Measurements from ENCODE around the gene KIFC1. TPM values are rescaled to one million over a fixed set of nuclear protein-coding genes. Genes with fewer than 3 reads are reported as not detected.

The KIFC1 gene
- polyA plus RNA-seq, 1 of the 3 experiments (the other 2 are of a cell fraction), result 35.9 TPM

DNA sequence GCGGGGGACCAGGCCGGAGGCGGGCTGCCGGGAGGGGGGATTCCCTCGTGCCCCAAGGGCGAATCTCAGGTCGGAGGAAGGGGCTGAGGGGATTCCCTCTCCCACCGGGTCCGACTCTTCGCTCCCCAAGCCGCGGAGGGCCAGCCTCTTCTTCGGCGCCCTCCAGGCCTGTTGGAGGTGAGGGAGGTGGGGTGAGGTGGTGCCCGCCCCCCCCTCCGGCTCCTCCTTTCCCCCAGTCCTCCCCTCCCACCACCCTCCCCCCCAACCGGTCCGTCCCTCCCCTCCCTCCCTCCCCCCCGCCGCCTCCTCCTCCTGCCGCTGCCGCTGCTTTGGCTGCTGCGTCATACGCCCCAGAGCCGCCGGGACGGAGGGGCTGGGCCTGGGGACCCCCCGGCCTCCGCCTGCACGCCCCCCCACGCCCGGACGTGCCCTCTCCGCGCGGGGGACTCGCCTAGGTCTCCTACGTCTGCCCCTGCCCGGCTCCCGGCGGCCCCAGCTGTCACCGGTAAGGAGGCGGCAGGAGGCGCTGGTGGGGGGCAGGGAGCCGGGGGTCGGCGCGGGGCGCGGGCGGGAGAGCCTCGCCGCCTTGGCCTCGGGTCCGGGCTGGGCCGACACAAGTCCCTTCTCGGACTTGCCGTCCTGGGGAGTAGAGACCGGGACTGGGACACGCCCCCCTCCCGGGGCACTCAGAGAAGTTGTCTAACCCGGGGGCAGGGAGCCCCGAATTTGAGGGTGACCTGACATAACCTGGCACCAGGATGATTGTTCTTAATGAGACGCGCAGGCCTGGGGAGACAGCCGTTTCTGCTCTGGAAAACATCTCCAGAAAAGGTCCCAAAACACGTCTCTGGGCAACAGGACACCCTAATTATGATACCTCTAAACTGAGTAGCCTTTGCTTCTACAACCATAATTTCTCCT lies 19.3 kb downstream of the KIFC1 start, which contains the start of gene PHF1:
TSS of gene PHF1 (plus strand) at position 304 of the 921 bp plus-strand sequence. CDS start 1,250 bp downstream, outside the sequence.
- no peaks in the 10 kb centered on the region for H3K9me3 ChIP-seq
- TF ChIP-seq POLR2AphosphoS5 (IDR thresholded peaks at IDR 0.05; ENCODE audit: low read depth, low read length), result peak; percentile 6; the same call in 1 of the 2 replicates
- no peak for TF ChIP-seq EP300 (IDR thresholded peaks at IDR 0.05; ENCODE audit: borderline replicate concordance in 1 of 2, low read depth in 1 of 2, low read length in 1 of 2)
- TF ChIP-seq, protein P1, sequence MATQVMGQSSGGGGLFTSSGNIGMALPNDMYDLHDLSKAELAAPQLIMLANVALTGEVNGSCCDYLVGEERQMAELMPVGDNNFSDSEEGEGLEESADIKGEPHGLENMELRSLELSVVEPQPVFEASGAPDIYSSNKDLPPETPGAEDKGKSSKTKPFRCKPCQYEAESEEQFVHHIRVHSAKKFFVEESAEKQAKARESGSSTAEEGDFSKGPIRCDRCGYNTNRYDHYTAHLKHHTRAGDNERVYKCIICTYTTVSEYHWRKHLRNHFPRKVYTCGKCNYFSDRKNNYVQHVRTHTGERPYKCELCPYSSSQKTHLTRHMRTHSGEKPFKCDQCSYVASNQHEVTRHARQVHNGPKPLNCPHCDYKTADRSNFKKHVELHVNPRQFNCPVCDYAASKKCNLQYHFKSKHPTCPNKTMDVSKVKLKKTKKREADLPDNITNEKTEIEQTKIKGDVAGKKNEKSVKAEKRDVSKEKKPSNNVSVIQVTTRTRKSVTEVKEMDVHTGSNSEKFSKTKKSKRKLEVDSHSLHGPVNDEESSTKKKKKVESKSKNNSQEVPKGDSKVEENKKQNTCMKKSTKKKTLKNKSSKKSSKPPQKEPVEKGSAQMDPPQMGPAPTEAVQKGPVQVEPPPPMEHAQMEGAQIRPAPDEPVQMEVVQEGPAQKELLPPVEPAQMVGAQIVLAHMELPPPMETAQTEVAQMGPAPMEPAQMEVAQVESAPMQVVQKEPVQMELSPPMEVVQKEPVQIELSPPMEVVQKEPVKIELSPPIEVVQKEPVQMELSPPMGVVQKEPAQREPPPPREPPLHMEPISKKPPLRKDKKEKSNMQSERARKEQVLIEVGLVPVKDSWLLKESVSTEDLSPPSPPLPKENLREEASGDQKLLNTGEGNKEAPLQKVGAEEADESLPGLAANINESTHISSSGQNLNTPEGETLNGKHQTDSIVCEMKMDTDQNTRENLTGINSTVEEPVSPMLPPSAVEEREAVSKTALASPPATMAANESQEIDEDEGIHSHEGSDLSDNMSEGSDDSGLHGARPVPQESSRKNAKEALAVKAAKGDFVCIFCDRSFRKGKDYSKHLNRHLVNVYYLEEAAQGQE (IDR thresholded peaks at IDR 0.05; ENCODE audit: low read depth, low read length), result no peak
- TF ChIP-seq MXI1 (IDR thresholded peaks at IDR 0.05; ENCODE audit: low read depth, low read length), result 0 out of 2 replicates have a peak, but pooled peaks have one; percentile 3
- TF ChIP-seq CTCF (IDR thresholded peaks at IDR 0.05), result 0 out of 2 replicates have a peak, but pooled peaks have one; percentile 19
- 0 out of 2 replicates have a peak, but pooled peaks have one; percentile 20 for TF ChIP-seq SIN3A (IDR thresholded peaks at IDR 0.05; ENCODE audit: borderline replicate concordance, low read depth, low read length)
- peak; percentile 94 for DNase-seq
- WGBS (ENCODE audit: low lambda C conversion rate), result 3% methylated on average over 28 of the region's 67 CpGs
- ChIA-PET CTCF (interaction anchor here (0.9 to 3.1 kb wide), 5 partner anchors 14 to 134 kb away, joined by 3 to 10 read pairs (median 3); partner anchors contain the start of gene B3GALT4), POLR2A (interaction anchor here (0.7 to 0.8 kb wide), 2 partner anchors 93 to 98 kb away, joined by 3 read pairs; partner anchors contain the start of gene ZBTB22)
- peak within 1 kb of the TSS; percentile 76 for H3K4me3 ChIP-seq (ENCODE audit: low read depth in 2 of 2, low read length in 1 of 2)
- H3K27me3 ChIP-seq (ENCODE audit: insufficient read depth), result no peaks in the 10 kb centered on the region
- peaks cover 47% of the 10 kb centered on the region for H3F3A ChIP-seq (replicated peaks; ENCODE audit: insufficient read depth)
- H2AFZ ChIP-seq (ENCODE audit: low read depth), result peak within 1 kb of the TSS; percentile 85; the same call in 1 of the 2 replicates
- H3K4me1 ChIP-seq (ENCODE audit: control insufficient read depth in 1 of 2, insufficient read depth in 2 of 2, low read depth in 1 of 2, low read length in 1 of 2), result peaks cover 3 to 25% of the 10 kb centered on the region in 2 experiments
- peaks cover 47% of the 10 kb centered on the region for H3K79me2 ChIP-seq (ENCODE audit: insufficient read depth)
- peak within 1 kb of the TSS; percentile 90 for H3K9ac ChIP-seq
- no peaks in the 10 kb centered on the region for H3K9me2 ChIP-seq
- H3K36me3 ChIP-seq (replicated peaks in 1 of 2; ENCODE audit: control insufficient read depth in 1 of 2, insufficient read depth in 2 of 2, low read length in 1 of 2), result peaks cover 18 to 45% of the 10 kb centered on the region in 2 experiments
- H3K4me2 ChIP-seq, result peak within 1 kb of the TSS; percentile 87
- H4K20me1 ChIP-seq (ENCODE audit: insufficient read depth), result 0 out of 2 replicates have a peak, but pooled peaks cover 5% of the 10 kb centered on the region
- H3K27ac ChIP-seq (ENCODE audit: low read depth in 2 of 2, low read length in 1 of 2), result peak within 1 kb of the TSS; percentile 83 to 95

- Histone ChIP-seq H3K9me3 (no peaks in the 10 kb centered on the region), H3K36me3 (replicated peaks in 1 of 2; ENCODE audit: control insufficient read depth in 1 of 2, insufficient read depth in 2 of 2, low read length in 1 of 2) (peaks cover 18 to 47% of the 10 kb centered on the region in 2 experiments), H4K20me1 (ENCODE audit: insufficient read depth) (0 out of 2 replicates have a peak, but pooled peaks cover 5% of the 10 kb centered on the region), H3F3A (replicated peaks; ENCODE audit: insufficient read depth) (peaks cover 46% of the 10 kb centered on the region), H3K9ac (peak overlapping the region; percentile 90), H3K27ac (ENCODE audit: low read depth in 2 of 2, low read length in 1 of 2) (peak overlapping the region; percentile 67 to 95; a peak in 2 of 4 replicates), H3K9me2 (no peaks in the 10 kb centered on the region), H3K79me2 (ENCODE audit: insufficient read depth) (peaks cover 54% of the 10 kb centered on the region), H3K27me3 (ENCODE audit: insufficient read depth) (no peaks in the 10 kb centered on the region), H3K4me2 (peak overlapping the region; percentile 84), H3K4me3 (ENCODE audit: low read depth in 2 of 2, low read length in 1 of 2) (peak overlapping the region; percentile 76), H3K4me1 (ENCODE audit: control insufficient read depth in 1 of 2, insufficient read depth in 2 of 2, low read depth in 1 of 2, low read length in 1 of 2) (peaks cover 8 to 30% of the 10 kb centered on the region in 2 experiments), H2AFZ (ENCODE audit: low read depth) (no peak overlapping the region)
- ChIA-PET CTCF (interaction anchor here (1.0 to 3.1 kb wide), 3 partner anchors 14 to 21 kb away, joined by 3 to 10 read pairs (median 4); no protein-coding TSS in a partner anchor), POLR2A (no interaction called here)
- 81% methylated on average over 6 of the region's 6 CpGs for WGBS (ENCODE audit: low lambda C conversion rate)
- no peak for DNase-seq
- TF ChIP-seq ZBTB33 (IDR thresholded peaks at IDR 0.05; ENCODE audit: borderline replicate concordance, low read depth), result no peak
- no peak for TF ChIP-seq ELF1 (IDR thresholded peaks at IDR 0.05)
- TF ChIP-seq TAF1 (IDR thresholded peaks at IDR 0.05; ENCODE audit: borderline replicate concordance, low read depth, low read length), result no peak
- no peak for TF ChIP-seq RXRA (IDR thresholded peaks at IDR 0.05; ENCODE audit: borderline replicate concordance, low read depth)
- TF ChIP-seq RAD21 (IDR thresholded peaks at IDR 0.05; ENCODE audit: low read length), result no peak
- TF ChIP-seq GATA2 (CRISPR knock-in tag; IDR thresholded peaks at IDR 0.05), result no peak
- TF ChIP-seq CTCF (IDR thresholded peaks at IDR 0.05), result no peak
- no peak for TF ChIP-seq MEF2A (IDR thresholded peaks at IDR 0.05; ENCODE audit: borderline replicate concordance, low read depth)
Measured at GRCh38 chr6:33411632-33412005, 20.0 kb downstream of the KIFC1 start.

Measured in SK-N-SH (cell line).